Femur (tissue), 1 donor: ENCODE results near the gene GALNT18.

Source experiments
- DNase-seq: peaks from one replicate; pipeline ENCODE4 v3.0.0-alpha.2; 2017

GALNT18 gene

DNA sequence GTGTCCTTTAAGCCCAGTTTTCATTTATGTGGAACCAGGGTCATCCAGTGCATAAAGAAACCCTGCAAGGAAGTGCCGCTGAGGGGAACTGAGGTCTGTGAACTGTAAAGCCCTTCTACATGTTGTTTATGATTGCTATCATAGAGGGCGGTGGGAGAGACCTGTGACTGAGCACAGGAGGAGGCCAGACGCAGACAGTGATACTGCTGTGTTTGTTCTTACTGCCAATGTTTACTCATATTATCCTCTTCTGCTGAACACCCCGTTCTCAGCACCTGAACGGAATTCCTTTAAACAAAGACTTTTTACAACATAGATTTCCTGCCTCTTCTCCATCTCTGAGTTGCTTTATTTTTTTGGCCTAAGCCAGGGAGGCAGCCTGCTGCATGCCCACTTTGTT, 967 bp upstream of the GALNT18 start:
- no peak for DNase-seq

DNA sequence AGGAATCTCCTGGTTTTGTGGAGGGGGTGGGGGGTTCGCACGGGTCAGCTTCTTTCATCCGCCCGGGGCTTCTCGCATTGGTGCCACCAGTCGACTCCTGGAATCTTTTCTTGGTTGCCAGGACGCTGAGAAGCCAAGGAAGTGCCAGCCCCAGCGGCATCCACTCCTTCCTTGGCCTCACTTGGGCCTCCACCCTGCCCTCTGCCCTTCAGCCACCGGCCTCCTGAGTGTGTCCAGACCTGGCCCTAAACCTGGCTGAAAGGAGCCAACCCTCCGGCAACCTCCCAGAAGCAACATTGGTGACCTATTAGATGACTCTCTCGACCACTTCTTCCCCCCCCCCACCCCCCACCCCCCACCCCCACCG, 518 bp upstream of the GALNT18 start:
- DNase-seq, result no peak

DNA sequence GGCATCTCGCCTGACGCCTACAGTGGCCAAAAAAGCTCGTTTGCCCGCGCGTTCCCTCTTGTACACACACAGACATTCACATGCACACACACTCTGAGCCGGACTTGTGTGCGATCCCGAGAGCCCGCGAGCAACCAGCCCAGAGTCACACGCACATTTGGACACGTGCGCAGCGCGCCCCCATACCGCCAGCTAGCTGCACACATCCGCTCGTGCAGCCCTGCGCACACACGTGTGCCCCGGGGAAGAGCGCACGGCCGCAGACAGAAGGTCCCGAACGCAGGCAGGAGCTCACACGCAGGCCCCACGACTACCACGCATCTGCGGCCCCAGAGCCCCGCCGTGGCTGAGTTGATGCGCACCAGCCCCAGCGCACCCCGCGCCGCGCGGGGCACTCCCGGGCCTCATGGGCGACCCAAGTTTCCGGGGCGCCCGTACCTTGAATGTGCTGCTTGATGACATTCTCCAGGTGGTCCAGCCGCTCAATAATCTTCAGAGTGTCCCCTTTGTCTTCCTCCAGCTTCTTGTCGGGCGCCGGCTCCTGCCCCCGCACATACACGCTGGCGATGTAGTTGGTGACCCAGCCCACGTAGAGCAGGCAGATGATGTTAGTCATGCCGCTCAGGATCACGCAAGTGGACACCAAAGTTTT, 758 bp downstream of the GALNT18 start:
- peak; percentile 59 for DNase-seq

- DNase-seq, result peak; percentile 65
Observed at GRCh38 chr11:11620173-11620920, 1.5 kb downstream of the GALNT18 start.

- DNase-seq, result no peak
Observed at GRCh38 chr11:11618973-11619435, 2.8 kb downstream of the GALNT18 start.

DNA sequence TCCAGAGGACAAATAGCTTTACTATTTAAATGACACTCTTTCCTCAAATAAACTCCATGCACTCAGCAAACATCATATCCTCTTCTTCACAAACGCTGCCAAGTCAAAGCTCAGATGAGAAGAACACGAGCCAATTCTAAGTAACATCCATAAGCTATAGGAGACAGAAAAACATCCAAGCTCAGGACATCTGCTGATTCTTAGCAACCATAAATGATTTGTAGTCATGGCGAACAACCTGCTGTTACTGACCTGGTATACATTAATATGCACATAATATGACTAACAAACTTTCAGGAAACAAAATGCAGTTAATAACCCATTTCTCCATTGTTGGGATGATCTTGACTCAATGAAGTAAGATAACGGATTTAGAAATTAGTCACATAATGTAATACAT, 6.7 kb downstream of the GALNT18 start:
- no peak for DNase-seq

GRCh38 chr11:11612439-11612838, 9.4 kb downstream of the GALNT18 start:
- no peak for DNase-seq

DNA sequence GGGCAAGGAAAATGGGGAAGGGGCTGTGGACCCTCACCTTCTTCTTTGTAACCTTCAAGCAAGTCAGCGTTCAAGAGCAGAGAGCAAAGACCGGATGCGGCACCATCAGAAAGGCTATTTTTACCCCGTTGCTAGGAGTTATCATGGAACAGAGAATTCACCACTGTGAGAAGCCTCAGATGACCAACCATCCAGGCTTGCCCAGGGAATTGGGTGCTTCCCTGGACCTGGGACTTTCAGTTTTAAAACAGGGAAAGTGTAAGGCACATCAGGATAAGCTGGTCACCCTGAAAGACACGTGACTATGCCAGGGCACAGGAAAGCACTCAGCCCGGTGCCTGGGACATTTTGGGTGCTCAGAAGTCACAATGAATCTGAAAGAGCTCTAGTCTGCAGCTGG, 10.4 kb downstream of the GALNT18 start:
- DNase-seq, result no peak

DNA sequence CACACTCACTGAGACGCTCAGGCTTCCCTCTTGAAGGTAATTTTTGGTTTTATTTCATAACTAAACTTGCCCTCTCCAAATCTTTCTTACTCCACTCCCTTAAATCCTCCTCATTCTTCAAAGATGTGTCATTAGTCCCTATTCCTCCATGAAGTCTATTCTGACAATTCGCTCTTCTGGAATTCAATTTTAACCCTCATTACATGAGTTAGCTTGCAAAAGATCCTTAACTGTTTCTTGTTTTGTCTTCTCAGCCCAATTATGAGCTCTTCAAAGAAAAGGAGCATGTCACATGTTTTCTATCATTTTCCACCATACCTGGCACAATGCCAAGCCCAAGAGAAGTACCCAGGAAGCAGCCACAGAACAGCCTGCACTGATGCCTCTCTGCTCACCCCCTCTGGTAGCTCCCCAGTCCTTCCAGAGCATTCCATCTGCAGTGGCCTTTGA, 13.0 kb downstream of the GALNT18 start:
- DNase-seq, result no peak

- no peak for DNase-seq
Observed at GRCh38 chr11:11607772-11608171, 14.0 kb downstream of the GALNT18 start.

- no peak for DNase-seq
Observed at GRCh38 chr11:11605821-11606450, 15.9 kb downstream of the GALNT18 start.

DNA sequence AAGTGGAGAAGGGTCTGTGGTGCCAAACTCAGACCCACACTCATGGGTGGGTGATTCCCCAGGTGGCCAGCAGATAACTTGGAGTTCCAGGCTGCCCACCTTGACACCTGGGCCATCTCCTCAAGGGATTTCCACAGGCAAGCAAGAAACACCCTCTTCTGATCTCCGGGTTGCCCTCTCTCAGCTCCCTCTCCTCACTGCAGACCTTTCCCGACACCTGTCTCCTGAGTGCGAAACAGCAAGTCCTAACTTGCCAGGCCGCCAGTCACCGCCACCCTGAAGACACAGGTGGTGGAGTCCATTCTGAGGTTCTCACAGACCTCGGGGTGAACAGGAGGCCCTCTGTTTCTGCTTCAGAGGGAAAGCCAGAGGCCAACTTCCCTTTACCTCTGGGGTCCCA, 16.6 kb downstream of the GALNT18 start:
- DNase-seq, result no peak

GRCh38 chr11:11604370-11604990, 17.3 kb downstream of the GALNT18 start:
- DNase-seq, result no peak

DNA sequence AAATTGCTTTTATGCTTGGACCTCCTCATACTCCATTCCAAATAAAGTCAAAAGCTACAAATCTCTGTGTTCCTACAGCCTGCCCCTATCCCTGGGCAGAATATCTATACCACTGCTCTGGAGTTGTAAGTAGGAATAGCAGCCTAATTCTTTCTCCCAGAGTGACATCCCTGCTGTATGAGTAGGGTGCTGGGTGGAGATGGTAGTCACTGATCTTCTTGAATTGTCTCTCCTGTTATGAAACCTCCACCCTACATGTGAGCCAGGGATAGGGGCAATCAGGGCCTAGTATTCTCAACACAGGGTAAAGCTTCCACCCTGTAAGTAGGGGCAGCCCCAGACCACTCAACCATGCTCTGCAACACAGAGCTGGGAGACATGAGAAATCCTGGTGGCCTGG, 19.8 kb downstream of the GALNT18 start:
- no peak for DNase-seq

- DNase-seq, result no peak
Observed at GRCh38 chr11:11600288-11600687, 21.5 kb downstream of the GALNT18 start.

DNA sequence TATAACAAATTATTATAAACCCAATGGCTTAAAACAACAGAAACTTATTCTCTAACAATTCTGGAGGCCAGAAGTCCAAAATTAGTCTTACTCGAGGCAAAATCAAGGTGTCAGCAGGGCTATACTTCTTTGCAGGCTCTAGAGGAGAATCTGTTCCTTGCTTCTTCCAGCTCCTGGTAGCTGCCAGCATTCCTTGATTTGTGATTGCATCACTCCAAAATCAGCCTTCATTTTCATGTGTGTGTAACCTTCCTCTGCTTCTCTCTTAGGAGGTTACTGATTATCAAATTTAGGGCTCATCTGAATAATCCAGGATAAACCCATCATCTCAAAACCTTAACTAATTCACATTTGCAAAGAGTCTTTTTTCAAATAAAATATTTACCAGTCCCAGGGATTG, 23.6 kb downstream of the GALNT18 start:
- no peak for DNase-seq

- DNase-seq, result no peak
Observed at GRCh38 chr11:11594162-11594561, 27.6 kb downstream of the GALNT18 start.

DNA sequence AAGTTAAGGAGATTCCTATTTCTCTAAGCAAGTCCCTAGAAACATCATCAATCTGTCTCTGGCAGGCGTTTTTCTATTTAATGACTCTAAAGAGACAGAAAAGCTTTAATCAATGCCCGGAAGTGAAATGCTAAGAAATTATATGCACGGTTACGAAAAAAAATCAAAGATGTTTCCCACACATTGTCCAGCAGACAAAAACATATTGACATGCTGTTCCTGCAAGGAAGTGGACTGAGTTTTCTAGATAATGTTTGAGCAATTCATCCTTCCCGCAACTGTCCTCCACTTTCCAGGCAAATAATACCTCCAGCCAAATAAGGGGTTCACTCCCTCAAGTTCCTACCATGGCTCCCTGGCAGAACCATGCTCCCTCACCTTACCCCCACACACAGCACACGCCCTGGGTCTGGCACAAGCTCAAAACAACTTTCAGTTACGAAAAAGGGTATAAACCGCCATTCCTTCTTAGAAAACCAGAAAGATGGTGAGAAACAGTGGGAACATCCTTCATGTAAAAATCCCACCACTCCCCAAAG, 29.6 kb downstream of the GALNT18 start:
- DNase-seq, result no peak

DNA sequence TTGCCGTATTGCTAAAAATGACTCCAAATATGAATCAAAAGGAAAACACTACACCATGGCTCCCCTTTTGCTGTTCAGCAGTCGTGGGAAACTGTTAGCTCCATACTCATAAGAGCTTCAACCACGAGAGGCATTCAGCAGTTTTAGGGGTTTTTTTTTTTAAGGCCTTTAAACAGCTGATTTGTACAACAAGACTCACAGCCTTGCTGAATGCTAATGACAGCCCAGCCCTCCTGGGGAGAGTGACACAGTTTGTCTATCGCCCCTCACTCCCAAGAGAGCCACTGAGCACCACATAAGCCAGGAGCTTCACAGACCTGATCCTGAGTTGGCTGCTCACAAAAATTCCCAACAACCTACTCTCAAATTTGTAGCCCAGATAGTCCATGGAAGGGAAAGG, 32.4 kb downstream of the GALNT18 start:
- DNase-seq, result no peak

DNA sequence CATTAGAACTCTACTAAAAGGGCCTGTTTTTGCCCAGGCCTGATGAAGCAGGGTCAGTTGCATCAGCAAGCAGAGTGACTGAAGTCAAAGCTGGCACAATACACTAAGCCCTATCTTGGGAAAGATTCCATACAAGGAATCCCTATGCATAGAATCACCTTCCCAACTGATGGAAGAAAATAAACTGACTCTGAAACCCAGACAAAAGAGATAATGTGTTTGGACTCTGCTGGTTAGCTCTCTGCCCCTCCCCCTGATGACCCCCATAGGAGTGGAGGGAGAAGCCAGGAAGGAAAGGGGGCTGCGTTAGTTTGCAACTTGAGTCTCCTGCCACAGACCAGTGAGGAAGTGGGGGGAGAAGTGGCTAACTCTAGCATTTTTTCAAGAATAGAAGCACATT, 32.9 kb downstream of the GALNT18 start:
- no peak for DNase-seq

- DNase-seq, result no peak
Observed at GRCh38 chr11:11588243-11588642, 33.6 kb downstream of the GALNT18 start.

DNA sequence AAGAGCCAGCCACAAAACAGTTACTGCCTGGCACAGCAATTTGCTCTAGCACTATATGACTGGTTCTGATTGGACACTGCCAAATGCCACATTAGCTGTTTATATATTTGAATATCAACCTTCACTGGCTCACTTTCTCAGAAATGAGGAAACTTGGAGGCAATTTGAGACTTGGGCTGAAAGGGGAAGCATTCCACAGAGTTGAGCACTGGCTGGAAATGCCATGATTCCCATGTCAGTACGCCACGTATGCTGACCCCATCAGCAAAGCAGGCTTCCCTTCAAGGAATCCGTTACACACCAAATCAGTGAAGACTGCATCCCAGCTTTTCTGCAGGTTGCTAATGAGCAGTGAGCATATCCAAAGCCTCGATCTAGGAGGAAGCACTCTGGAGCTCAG, 34.7 kb downstream of the GALNT18 start:
- peak; percentile 60 for DNase-seq

DNA sequence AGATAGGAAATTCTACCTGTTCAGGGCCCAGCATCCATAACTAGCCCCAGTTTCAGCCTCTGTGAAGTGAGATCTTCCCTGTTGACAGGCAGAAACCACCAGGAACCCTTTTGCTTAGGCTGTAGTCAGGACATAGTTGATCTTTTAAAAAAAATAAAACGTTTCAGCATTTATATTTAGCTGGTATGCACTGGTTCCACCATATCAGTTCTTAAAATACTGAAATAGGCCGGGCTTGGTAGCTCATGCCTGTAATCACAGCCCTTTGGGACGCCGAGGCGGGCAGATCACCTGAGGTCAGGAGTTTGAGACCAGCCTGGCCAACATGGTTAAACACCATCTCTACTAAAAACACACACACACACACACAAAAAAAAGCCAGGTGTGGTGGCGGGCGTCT, 35.3 kb downstream of the GALNT18 start:
- DNase-seq, result no peak
